Right cardiac atrium (tissue), 5 donors: Measurements from ENCODE around the gene PSPN. TPM values are rescaled to one million over a fixed set of nuclear protein-coding genes. Genes with fewer than 3 reads are reported as not detected.

ENCODE experiments used
- ATAC-seq, 2 donors: fragments of 200-7000 bp; cut with Tn5 transposase; one replicate each; pipeline versions ENCODE4 v1.8.0 to v1.9.1; 2020; ENCODE audit warnings: moderate library complexity in 2 of 2, mild to moderate bottlenecking in 1 of 2
- DNase-seq, 3 donors: peaks; one replicate each; pipeline ENCODE4 v3.0.0-alpha.2; 2020
- H3K27ac ChIP-seq: one replicate; pipeline ENCODE4 v1.5.1; 2013; ENCODE audit warnings: mild to moderate bottlenecking, low read length, control low read depth, moderate library complexity
- H3K27me3 ChIP-seq: one replicate; pipeline ENCODE4 v1.6.1; 2013; ENCODE audit not compliant: control insufficient read depth, insufficient read depth
- H3K4me1 ChIP-seq: one replicate; pipeline ENCODE4 v1.6.1; 2013; ENCODE audit warnings: low read length; ENCODE audit not compliant: control insufficient read depth, insufficient read depth
- H3K4me3 ChIP-seq: one replicate; pipeline ENCODE4 v1.5.1; 2013; ENCODE audit warnings: low read length, control low read depth
- H3K9me3 ChIP-seq: one replicate; pipeline ENCODE4 v1.6.1; 2013; ENCODE audit warnings: low read length; ENCODE audit not compliant: control insufficient read depth
- WGBS: extraction: QIAGEN DNeasy Blood & Tissue Kit; methylation state at CpG from one replicate; pipeline ENCODE4 v1.1.7; 2013; 5-methylcytosine and 5-hydroxymethylcytosine counted together
- intact Hi-C, 4 donors: fragments of 100-400 bp; cut with DNase I; formaldehyde crosslinking; loops; one replicate each; pipeline versions ENCODE4 v1.11.0 to v1.14.0; 2022 to 2023
- long read RNA-seq, 4 donors: library from polyadenylated mRNA; unstranded; transcript quantifications; one replicate each; pipeline ENCODE4 v2.0.0, GENCODE V29; 2020 to 2021
- polyA plus RNA-seq: library from polyadenylated mRNA; stranded (reverse); fragments of 200-250 nt; gene quantifications from one replicate; pipeline ENCODE4 v1.2.3, GENCODE V29; 2013
- total RNA-seq, 4 donors: library from RNA; stranded (reverse); fragmentation: NEBNext Ultra II Directional; extraction: Animal tissue kit (Norgen Biotek cat#: 25700); gene quantifications; one replicate each; pipeline ENCODE4 v1.2.1, GENCODE V29; 2021
- donor health status: healthy with polysubstance abuse.
- donor health status: DM: no; HTN: yes; CAD: no.
- donor health status: DM: no; HTN: no; CAD: no.
- donor health status: DM: no; HTN: yes; CAD: no; lungs with severe emphysema.
- donor health status: DM: yes; HTN: yes; CAD: no.

Gene PSPN, protein sequence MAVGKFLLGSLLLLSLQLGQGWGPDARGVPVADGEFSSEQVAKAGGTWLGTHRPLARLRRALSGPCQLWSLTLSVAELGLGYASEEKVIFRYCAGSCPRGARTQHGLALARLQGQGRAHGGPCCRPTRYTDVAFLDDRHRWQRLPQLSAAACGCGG
- total RNA-seq (1 to 10 TPM in 2 of 4 donors, under 1 TPM in 2; 0.68 to 1.3 (median 0.99) TPM), polyA plus RNA-seq (0.50 TPM)
- long read RNA-seq, donor 1, partial matches to known transcripts: 0 of 2 reads
- long read RNA-seq, donor 1, other reads (novel, unspliced or antisense): 0 of 2 reads
- long read RNA-seq, donor 2, partial matches to known transcripts: 0 of 2 reads
- long read RNA-seq, donor 2, other reads (novel, unspliced or antisense): 0 of 2 reads
- long read RNA-seq, donor 3, partial matches to known transcripts: 0 of 3 reads
- long read RNA-seq, donor 3, other reads (novel, unspliced or antisense): 0 of 3 reads
- long read RNA-seq, donor 4: 0 reads

- intact Hi-C loops: no loop called here
- H3K4me3 ChIP-seq: no peak within 1 kb of the TSS
- 85% methylated on average over 25 of the region's 25 CpGs for WGBS
- no peak for ATAC-seq
- H3K4me1 ChIP-seq: peaks cover 3% of the 10 kb centered on the region
- H3K9me3 ChIP-seq: no peaks in the 10 kb centered on the region
- H3K27me3 ChIP-seq: no peaks in the 10 kb centered on the region
- H3K27ac ChIP-seq: no peak within 1 kb of the TSS
- DNase-seq: peak in 1 of 3 donors; percentile 74
Observed at GRCh38 chr19:6375411-6376010, at the start of gene PSPN. PSPN (minus strand) TSS chr19:6375933; CDS start chr19:6375849, 84 bp downstream.

DNA sequence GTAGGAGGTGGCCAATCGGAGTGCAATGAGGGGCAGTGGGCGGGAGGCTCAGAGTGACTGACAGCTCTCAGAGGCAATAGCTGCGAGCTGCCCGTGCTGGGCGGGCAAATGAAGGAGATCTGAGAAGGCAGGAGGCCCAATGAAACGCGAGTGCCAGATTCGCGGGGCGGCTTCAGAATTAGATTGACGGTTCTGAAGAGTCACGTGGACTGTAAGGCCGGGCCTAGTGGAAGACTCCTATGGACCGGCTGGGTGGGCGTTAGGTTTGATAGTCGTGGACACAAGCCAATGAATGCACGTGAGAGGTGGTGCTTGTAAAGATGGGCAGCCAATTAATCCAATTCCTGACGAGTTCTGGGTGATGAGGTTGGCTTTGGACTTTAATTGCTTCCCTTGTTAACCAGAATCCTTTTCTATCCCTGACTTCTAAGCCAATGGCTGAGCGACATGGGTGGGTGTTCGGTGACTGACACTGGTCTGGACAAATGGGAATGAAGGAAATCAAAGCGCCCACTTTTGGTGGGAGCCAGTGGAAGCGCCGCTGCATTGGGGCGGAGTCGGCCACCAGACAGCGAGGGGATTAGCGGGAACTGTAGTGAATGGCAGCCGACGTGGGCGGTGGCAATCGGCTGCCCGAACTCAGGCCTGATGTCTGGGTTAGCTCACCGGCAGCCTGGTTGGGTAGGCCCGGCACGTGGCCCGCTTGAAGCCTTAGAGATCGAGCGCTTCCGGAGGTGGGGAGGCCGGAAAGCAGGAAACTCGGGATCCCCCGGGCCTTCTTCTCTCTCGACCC is 49.4 kb upstream of the PSPN start:
- no peak overlapping the region for H3K4me3 ChIP-seq
- ATAC-seq (peak; percentile 96), DNase-seq (peak; percentile 100)
- 4% methylated on average over 43 of the region's 43 CpGs for WGBS
- intact Hi-C loops: no loop called here
- no peaks in the 10 kb centered on the region for H3K27me3 ChIP-seq
- no peaks in the 10 kb centered on the region for H3K9me3 ChIP-seq
- H3K4me1 ChIP-seq: peaks cover 5% of the 10 kb centered on the region
- peak overlapping the region; percentile 48 for H3K27ac ChIP-seq

DNA sequence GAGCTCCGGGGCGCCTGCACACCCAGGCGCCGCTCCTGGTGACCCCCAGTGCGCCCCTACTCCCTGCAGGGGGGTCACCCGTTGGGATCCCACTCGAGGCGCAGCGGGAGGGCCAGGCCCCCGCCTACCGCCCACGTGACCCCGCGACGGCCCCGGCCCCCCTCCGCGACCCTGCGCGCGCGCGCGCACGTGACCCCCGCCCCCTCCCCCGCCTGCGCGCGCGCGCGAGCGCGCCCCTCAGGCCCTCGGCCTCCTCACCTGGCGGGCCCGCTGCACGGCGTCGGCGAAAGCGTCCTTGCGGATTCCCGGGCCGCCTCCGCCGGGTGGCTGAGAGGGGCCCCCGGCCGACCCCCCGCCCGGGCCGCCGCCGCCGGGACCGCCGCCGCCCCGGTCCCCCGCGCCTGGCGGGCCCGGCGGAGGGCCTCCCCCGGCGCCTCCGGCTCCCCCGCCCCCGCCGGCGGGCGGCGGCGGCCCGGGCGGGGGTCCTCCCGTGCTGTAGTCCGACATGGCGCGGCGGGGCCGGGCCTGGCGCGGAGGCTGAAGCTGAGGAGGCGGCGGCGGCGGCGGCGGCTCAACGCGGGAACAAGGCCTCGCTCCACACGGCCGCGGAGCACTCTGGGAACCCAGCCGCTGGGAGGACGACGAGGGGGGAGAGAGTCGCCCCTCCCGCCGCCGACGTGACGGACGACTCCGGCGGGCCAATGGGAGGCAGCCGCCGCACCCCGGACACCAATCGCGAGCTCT is 48.6 kb upstream of the PSPN start, which contains the start of gene KHSRP:
Gene KHSRP (minus strand): TSS at position 617 of the 744 bp plus-strand sequence. CDS start 110 bp downstream, at position 507.
- under 1% methylated on average over 109 of the region's 114 CpGs for WGBS
- H3K4me1 ChIP-seq: peaks cover 5% of the 10 kb centered on the region
- H3K27ac ChIP-seq: peak within 1 kb of the TSS; percentile 48
- peak; percentile 29 to 77 (median 66) for DNase-seq
- intact Hi-C loops: no loop called here
- no peaks in the 10 kb centered on the region for H3K9me3 ChIP-seq
- H3K4me3 ChIP-seq: peak within 1 kb of the TSS; percentile 99
- no peaks in the 10 kb centered on the region for H3K27me3 ChIP-seq
- ATAC-seq: no peak

GRCh38 chr19:6423499-6424194 is 47.9 kb upstream of the PSPN start:
- Histone ChIP-seq H3K4me3 (peak overlapping the region; percentile 99), H3K27ac (peak overlapping the region; percentile 37), H3K9me3 (no peaks in the 10 kb centered on the region), H3K4me1 (peaks cover 5% of the 10 kb centered on the region), H3K27me3 (no peaks in the 10 kb centered on the region)
- ATAC-seq (peak in 1 of 2 donors; percentile 1), DNase-seq (peak in 2 of 3 donors; percentile 49 to 71)
- intact Hi-C loops: no loop called here
- under 1% methylated on average over 20 of the region's 20 CpGs for WGBS

DNA sequence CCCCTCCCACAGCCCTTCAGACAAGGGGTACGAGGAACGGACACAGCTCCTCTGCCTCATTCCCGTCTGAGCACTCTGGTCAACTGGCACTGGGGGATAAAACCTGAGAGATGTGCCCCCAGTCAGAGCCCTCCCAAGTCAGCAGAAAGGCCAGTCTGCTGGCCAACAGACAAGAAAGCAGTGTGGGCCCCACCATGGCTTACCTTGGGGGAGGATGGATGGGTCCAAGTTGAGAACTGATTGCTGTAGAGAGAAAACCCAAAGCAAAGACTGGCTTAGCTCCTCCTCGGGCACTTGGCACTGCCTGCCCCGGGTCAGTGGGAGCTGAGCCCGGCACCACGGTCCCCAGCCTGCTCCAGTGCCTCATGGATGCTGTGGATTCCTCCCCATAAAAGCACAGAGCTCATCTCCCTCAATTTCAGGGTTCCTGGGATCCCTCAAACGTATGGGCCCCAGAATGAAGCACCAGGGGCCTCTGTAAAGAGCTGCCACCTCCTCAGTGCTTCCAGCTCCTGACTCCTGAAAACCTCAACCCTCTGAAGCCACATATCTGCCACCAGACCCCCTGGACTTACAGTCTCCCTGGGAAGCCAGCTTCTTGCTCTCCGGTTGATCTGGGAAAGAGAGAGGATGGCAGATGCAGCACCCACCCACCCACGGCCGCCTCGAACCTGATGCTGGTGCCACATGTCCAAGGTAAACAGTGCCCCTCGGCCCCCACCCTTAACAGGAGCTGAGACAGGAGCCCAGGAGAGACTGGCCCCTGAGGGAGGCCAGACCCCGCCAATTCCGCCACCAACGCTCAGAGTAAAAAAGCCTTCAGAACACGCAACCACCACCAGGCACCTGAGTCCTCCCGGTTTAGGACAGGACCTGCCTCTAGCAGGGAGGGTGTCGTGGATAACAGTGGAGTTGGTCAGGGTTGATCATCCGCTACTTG is 45.6 kb upstream of the PSPN start:
- DNase-seq: peak in 1 of 3 donors; percentile 40

GRCh38 chr19:6418562-6418932 is 42.8 kb upstream of the PSPN start:
- peaks cover 4% of the 10 kb centered on the region for H3K4me1 ChIP-seq
- ATAC-seq: no peak
- H3K27me3 ChIP-seq: no peaks in the 10 kb centered on the region
- no peaks in the 10 kb centered on the region for H3K9me3 ChIP-seq
- intact Hi-C loops: no loop called here
- no peak overlapping the region for H3K27ac ChIP-seq
- 90% methylated on average over 19 of the region's 19 CpGs for WGBS
- no peak overlapping the region for H3K4me3 ChIP-seq
- DNase-seq: peak in 1 of 3 donors; percentile 33

More for the DNA sequence above, 45.6 kb upstream of the PSPN start:
- Histone ChIP-seq H3K27me3 (no peaks in the 10 kb centered on the region), H3K9me3 (no peaks in the 10 kb centered on the region), H3K4me1 (peaks cover 5% of the 10 kb centered on the region), H3K27ac (no peak overlapping the region), H3K4me3 (no peak overlapping the region)
- intact Hi-C loops: no loop called here
- WGBS: 74% methylated on average over 20 of the region's 20 CpGs
- no peak for ATAC-seq

- Histone ChIP-seq H3K4me1 (peaks cover 1% of the 10 kb centered on the region), H3K9me3 (no peaks in the 10 kb centered on the region), H3K27me3 (no peaks in the 10 kb centered on the region), H3K27ac (no peak overlapping the region), H3K4me3 (no peak overlapping the region)
- ATAC-seq (peak; percentile 24 to 38), DNase-seq (peak; percentile 29 to 77 (median 69))
- intact Hi-C loops: no loop called here
- 67% methylated on average over 33 of the region's 33 CpGs for WGBS
Observed at GRCh38 chr19:6417713-6418561, 42.2 kb upstream of the PSPN start.

DNA sequence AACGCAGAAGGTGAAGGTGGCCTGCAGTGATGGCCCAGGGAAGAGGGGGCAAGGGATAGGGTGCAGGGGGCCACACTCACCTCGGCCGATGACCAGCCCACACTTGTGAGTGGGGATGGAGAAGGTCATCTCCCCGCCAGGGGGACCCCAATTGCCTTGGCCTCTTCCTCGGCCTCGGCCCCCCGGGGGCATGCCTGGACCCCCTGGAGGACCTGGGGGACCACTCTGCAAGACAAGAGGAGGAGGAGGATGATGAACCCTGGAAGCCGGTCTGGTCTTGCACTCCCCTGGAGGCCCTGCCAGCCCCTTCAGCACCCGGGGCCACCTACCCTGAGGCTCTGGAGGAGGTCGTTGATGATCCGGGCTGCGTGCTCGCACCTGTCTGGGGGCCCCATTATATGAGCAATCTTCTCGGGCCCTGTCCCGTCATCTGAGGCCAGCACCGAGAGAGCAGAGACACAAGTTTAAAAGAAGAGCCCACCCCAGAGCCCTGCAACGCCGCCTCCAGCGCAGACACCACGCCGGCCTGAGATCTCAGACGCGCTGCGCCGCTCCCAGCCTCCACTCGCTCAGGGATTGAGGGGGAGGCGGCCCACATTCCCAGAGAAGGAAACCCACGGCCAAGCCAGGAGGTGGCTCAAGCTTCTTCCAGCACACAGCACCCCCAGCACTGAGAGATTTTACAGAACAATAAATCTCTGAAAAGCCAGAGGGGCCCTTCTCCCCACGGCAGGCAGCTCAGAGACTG is 41.1 kb upstream of the PSPN start:
- ATAC-seq: no peak
- Histone ChIP-seq H3K9me3 (no peaks in the 10 kb centered on the region), H3K27me3 (no peaks in the 10 kb centered on the region), H3K27ac (no peak overlapping the region), H3K4me1 (no peaks in the 10 kb centered on the region), H3K4me3 (no peak overlapping the region)
- WGBS: 93% methylated on average over 29 of the region's 29 CpGs
- peak in 1 of 3 donors; percentile 20 for DNase-seq
- intact Hi-C loops: no loop called here
